Smooth muscle cell of the brain vasculature (primary cell): Measurements from ENCODE around the gene PADI3.

Experiments
- DNase-seq: peaks from one replicate; pipeline ENCODE4 v3.0.0-alpha.2; 2012; ENCODE audit warnings: low read depth, low spot score

Gene PADI3

GRCh38 chr1:17214876-17215544 lies 33.9 kb upstream of the PADI3 start:
- DNase-seq: no peak

- DNase-seq: no peak
Observed at GRCh38 chr1:17215545-17215890, 33.4 kb upstream of the PADI3 start.

DNA sequence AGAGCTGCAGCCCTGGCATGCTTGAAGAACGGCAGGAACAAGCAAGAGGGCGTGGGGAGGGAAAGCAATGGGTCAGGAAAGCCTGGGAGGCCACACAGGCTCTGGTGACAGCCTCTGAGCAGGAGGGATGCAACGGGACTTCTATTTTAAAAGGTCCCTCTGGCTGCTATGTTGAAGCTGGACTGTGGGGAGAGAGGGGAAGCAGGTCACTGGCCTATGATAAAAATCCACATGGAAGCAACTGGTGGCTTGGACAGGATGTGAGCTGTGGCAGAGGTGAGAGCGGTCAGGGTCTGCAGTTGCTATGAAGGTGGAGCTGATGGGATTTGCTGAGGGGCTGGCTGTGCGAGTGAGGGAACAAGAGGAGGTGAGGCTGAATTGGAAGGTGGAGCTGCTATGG lies 32.8 kb upstream of the PADI3 start:
- DNase-seq: no peak

GRCh38 chr1:17217607-17218006 lies 31.3 kb upstream of the PADI3 start:
- DNase-seq: no peak

DNA sequence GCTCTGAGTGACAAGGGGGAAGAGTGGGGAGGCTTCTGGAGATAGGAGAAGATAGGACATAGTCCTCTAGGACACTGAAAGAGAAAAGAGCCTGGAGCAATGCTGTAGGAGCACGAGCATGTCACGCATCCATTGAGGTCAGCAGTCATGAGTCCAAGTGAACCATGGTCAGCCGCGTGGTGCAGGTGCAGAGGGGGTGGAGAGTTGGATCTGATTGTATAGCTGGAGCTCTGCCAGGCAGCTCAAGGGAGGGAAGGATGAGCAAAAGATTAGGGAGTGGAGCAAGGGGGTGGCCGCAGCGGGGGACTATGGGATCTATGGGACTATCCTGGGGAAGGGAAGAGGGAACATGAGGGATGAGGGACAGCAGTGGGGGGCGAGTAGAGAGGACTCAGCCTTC lies 30.0 kb upstream of the PADI3 start:
- no peak for DNase-seq

DNA sequence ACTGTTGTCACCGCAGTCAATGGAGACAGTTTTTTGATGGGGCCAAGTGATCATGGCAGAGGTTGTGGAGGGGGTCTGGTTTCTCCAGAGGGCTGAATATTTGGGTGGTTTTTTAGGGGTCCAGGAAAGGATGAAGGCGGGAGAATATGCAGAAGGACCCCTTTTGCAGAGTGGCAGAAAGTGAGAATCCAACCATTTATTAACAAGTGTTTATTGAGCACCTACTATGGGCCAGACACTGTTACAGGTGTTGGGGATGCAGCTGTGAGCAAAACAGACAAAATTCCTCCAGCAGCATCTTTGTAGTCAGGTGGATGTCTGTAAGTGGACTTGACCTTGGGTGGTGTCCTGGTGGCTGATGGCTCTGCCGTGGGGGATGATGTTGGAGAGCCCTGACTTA lies 28.6 kb upstream of the PADI3 start:
- DNase-seq: no peak

- no peak for DNase-seq
Observed at GRCh38 chr1:17222557-17222956, 26.3 kb upstream of the PADI3 start.

- DNase-seq: no peak
Observed at GRCh38 chr1:17224434-17224833, 24.5 kb upstream of the PADI3 start.

GRCh38 chr1:17225140-17225539 lies 23.8 kb upstream of the PADI3 start:
- DNase-seq: no peak

DNA sequence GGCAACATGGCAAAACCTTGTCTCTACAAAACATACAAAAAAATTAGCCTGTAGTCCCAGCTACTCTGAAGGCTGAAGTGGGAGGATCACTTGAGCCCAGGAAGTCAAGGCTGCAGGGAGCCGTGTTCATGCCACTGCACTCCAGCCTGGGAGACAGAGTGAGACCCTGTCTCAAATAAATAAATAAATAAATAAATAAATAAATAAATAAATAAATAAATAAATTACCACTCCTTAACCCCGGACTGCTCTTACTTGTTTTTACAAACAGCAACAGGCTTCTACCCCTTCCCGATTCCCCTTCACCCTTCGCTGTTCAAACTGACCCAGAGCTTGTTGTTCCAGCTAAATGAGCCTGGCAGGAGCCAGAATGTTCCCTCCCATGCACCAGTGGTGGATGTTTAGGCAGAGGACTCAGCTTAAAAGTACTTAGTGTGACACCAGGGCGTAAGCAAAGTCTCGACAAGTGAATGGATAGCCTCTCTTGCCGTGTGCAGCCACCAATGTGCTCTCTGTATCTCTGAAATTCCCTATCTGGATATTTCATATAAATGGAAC lies 21.5 kb upstream of the PADI3 start:
- no peak for DNase-seq

- DNase-seq: no peak
Observed at GRCh38 chr1:17228619-17229018, 20.3 kb upstream of the PADI3 start.

GRCh38 chr1:17229379-17229778 lies 19.5 kb upstream of the PADI3 start:
- DNase-seq: no peak

- no peak for DNase-seq
Observed at GRCh38 chr1:17230106-17230505, 18.8 kb upstream of the PADI3 start.

- no peak for DNase-seq
Observed at GRCh38 chr1:17230671-17231310, 18.1 kb upstream of the PADI3 start.

- DNase-seq: no peak
Observed at GRCh38 chr1:17232759-17233661, 15.9 kb upstream of the PADI3 start.

DNA sequence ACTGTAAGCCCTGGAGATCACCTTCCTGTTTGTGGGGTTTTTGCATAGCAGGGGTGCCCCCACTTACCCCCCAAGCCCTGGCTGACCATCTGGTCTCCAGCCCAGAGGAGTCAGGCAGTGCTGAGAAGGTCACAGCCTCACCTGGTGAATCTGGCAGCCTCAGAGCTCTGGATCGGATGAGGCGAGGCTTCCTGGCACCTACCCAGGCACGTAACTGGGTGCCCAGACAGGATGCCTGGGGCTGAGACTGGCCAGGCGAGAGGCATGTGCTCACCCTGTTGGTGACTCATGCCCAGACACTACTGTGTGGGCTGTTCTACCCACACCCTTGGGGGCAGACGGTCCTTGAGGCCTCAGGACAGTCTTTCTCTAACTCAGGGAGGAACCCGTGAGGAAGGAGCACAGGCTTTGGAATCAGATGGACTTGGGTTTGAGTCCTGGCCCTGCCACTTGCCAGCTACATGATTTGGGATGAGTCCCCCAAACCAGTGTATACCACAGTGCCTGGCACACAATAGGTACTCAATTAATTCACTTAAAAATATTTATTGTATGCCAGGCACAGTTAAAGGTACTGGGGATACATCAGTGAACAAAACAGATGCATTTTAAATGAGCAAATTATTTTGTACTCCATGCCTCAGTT lies 15.1 kb upstream of the PADI3 start:
- no peak for DNase-seq

DNA sequence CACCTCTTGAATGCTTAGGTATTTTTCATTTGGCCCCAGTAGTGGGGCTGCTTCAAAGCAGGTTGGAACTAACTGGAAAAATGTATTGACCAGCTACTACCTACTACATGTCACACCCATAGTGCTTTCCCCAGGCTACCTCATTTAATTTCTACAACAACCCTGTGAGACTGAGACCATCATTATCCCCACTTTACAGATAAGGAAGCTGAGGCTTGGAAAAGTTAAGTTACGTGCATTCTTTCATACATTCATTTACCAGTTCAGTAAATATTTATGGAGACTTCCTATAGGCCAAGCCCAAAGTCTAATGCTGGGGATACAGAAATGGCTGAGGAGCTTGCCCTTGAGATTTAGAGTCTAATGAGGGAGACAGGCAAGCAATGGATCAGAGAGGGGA lies 14.5 kb upstream of the PADI3 start:
- no peak for DNase-seq

GRCh38 chr1:17235135-17235885 lies 13.6 kb upstream of the PADI3 start:
- DNase-seq: no peak

DNA sequence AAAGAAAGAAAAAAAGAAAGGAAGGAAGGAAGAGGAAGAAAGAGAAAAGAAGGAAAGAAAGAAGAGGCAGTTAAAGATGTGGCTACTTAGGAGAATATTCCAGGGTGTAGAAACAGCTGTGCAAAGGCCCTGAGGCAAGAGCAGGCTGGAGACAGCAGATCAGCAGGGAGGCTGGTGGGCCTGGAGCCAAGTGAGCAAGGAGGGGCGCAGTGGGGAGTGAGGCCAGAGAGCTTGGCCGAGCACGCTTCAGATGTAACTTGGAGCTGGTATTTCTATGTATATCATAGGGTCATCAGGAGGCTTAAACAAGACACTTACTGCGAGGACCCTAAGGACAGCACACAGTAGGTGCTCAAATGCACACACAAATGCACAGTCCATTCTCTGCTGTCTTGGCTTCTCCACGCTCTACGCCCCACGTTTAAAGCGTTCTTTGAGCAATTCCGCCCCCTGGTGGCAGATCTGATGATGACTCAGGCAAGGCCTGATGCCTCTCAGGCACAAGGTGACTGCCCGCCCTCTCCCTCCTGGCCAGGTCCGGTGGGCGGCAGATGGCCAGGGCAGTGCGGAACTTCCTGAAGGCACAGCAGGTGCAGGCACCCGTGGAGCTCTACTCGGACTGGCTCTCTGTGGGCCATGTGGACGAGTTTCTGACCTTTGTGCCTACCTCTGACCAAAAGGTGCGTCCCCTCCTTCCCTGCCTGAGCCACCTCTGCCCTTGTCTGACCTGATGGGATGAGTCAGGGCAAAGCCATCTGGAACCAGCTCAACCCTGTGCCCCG lies 11.9 kb upstream of the PADI3 start:
- peak; percentile 73 for DNase-seq

DNA sequence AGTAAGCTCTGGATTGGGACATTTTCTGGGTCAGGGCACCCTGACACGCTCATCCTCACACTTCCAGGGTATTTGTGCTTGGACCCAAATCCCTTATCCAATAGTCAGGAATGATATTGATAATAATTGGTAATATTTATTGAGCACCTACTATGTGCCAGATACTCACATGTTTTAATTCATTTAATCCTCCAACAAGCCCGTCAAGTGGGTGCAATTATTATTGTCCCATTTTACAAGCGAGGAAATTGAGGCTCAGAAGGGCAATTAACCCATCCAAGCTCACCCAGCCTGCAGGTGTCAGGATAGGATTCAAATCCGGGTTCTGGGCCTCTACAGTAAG lies 11.4 kb upstream of the PADI3 start:
- DNase-seq: no peak

DNA sequence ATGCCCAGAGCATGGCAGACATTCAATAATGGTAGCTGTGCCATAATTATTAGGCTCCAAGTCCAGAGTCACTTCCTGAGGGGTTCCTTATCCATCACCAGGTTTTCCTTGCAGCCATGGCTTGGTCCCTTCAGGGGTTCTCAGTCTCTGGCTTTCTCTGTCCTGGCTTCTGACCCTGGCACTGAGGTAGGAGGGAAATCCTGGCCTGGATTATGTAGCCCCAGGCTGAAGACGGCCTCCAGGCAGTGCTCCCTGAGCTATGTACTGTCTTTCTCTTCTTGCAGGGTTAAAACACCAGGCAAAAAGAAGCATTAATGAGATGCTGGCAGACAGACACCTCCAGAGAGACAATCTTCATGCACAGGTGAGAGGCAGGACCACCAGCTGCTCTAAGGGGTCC lies 9.5 kb upstream of the PADI3 start:
- peak; percentile 93 for DNase-seq
